Activated CD4-positive, CD25-positive, alpha-beta regulatory T cell treated with anti-CD3 and anti-CD28 coated beads, Interleukin-2, amount 50 U/mL, for 16 hours (primary cell): ENCODE results near the gene TMEM59L.

Experiments used
- DNase-seq: peaks from one replicate; pipeline ENCODE4 v3.0.0-alpha.2; 2020; ENCODE audit warnings: low read depth, low spot score

Gene TMEM59L

DNA sequence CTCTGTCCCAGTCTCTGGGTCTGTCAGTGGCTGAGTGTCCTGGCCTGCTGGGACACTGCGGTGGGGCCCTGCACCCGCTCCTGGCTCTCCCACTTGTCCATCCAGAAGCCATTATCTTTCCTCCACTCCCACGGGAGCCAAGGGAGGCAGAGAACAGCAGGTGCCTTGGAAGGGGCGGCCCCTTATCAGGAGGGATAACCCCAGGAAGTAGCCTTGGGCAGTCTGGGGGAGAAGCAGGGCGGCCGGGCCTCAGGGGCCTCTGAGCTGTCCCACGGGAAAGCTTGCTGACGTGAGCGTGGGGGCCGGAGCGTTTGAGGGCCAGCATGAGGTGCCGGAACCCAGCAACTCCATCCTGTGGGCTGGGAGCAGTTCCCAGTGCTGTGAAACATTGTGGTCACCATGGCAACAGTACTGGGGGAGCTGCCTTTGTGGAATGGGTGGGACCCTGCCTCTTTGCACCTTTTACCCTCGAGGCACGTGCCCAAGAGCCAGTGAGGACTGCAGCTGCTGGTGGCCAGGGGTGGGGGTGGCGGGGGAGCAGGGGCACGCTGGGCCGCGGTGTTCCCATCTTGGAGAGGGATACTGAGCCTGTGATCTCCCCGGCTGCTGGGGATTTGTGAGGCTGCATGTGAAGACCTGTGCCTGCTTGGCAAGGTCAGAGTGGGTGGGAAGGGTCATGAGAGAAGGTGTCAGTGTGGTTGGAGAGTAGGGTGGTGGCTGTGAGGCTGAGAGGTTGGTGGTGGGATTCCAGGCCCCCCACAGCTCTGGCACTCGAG lies 45.1 kb downstream of the TMEM59L start:
- DNase-seq: no peak

DNA sequence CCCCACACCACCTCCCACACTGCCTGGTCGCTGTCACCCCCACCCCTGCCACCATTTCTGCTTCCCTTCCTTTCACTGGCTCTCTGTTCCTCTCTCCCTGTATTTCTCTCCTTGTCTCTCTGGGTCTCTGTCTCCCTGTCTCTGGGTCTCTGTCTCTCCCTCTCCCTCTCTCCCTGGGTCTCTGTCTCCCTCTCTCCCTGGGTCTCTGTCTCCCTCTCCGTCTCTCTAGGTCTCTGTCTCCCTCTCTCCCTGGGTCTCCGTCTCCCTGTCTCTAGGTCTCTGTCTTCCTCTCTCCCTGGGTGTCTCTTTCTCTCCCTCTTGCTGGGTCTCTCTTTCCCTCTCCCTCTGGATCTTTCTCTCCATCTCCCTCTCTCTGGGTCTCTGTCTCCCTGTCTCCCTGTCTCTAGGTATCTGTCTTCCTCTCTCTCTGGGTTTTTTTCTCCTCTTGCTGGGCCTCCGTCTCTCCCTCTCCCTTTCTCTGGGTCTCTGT lies 45.7 kb downstream of the TMEM59L start:
- no peak for DNase-seq

DNA sequence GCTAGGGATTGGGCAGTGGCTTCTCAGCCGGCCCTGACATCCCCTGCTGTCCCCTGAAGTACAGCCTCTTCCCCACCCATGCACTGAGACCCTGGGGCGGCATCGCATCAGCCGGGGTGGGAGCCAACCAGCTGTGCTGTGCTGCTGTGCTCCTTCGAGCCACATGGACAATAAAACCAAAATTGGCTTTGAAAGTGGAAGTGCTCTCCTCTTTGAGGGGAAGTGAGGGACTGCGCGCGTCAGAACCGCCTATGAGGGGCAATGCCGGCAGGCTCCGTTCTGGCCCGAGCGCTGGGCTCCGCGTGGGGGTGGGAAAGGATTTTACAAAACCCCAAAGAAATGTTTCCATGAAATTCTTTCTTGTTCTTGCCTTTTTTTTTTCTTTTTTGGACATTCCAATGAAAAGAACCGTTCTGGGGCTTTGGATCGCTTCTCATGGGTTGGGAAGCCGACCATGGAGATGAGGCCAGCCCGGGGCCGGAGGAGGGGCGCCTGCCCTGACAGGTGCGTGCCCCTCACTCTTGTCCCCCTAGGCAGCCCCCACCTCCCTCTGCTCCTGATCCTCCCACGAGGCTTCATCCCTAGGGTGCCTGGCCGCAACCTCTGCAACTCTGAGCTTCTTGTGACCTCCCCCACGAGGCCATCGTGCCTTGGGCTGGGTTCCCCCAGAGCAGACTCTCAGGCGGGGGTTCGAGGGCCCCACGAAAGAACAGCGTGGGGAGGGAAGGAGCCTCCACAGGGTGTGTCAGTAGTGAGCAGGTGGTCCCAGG lies 46.8 kb downstream of the TMEM59L start:
- DNase-seq: no peak

DNA sequence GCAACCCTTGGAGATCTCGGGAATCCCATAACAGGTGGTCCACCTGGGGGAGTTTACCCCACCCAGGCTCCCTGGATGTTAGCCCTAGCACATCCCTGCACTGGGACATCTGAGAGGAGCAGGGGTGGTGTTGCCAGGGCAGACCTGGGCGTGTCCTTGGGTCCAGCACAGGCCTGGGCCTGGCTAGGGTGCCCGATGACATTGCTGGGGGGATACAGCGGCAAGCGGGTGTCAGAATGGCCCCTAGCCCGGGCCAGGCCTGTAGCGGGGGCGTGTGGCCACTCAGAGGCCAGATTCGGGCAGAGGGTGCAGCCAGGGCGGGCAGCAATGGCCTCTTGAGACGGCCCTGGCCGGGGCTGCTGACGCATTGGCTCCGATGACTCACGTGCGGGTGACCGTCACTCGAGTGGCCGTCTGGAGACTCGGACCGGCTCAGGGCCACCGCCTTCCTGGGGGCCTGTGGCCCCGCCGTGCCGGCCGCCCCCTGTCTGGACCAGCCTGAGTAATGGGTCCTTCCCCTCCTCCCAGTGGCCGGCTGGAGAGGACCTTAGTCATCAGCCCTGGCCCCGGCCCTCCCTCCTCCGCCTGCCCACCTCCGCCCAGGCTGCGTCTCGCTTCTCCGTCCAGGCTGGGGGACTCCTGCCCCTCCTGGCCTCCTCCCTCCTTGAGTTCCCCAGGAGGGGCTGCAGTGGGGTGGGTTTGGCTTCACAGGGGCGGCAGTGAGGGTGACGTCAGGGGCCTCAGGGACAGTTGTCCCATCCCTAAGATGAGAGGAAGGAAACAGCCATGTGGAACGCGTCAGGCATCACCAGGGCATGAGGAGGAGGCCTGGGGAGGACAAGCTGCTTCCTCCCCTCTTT lies 47.6 kb downstream of the TMEM59L start:
- no peak for DNase-seq

DNA sequence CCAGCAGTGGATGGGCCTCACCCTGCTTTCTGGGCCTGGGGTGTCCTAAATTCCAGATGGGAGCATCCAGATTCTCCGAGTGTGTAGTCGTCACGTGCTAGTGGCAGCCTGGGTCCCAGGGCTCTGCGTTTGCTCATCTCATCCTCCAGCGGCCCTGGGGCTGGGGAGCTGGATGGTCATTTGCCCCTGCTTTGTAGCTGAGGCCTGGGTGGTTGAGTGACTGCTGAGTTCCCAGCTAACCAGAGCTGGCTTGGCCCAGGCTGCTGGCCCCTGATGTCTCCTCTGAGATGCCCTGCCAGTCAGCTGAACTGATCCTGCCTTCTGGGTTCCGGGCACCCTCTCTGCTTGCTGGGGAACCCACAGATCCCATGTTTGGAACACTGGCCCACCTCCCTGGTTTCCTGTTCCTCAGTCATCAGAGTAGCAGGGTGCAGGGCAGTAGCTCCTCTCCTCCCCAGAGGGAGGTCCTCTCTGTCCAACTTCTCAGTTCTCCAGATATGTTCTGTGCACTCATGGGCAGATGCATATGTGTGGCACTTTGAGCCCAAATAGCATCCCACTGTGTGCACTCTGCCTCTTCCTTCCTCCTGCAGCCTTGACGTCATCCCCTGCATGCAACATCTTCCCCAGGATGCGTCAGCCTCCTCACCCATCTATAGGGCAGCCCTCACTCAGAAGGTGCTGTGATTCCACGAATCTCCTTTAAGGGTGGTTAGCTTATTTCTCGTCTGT lies 48.4 kb downstream of the TMEM59L start:
- no peak for DNase-seq

DNA sequence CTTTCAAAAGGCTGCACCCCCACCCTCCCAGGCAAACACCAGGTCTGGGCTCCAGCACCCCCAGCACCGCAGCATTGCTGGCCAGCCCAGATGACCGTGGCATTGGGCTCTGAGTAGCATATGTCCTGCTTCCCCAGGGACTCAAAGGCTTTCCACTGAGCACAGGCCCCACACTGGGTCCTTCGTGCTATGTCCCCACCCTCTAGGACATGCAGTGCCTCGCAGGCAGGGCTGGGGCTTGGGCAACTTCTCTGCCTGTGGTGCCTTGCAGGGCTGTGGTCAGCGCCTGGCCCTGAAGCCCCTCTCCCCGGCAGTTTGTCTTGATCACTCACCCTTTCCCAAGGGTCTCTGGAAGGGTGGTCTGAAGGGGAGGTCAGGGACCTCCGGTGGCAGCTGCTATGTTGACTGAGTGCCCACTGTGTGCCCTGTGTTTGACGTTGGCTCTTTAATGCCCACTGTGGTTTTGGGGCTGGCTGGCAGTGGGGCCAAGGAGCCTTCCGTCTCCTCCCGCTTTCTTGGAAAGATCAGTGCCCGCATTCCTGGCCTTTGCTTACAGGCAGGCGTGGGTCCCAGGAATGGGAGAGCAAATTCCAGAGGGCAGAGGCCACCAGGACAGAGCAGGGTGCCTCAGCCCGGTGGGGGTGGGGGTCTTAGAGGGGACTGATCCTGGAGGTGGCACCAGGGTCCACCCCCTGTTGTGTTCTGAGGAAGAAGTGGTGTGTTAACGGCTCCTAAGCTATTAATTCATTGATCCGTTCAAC lies 50.5 kb downstream of the TMEM59L start:
- DNase-seq: no peak

DNA sequence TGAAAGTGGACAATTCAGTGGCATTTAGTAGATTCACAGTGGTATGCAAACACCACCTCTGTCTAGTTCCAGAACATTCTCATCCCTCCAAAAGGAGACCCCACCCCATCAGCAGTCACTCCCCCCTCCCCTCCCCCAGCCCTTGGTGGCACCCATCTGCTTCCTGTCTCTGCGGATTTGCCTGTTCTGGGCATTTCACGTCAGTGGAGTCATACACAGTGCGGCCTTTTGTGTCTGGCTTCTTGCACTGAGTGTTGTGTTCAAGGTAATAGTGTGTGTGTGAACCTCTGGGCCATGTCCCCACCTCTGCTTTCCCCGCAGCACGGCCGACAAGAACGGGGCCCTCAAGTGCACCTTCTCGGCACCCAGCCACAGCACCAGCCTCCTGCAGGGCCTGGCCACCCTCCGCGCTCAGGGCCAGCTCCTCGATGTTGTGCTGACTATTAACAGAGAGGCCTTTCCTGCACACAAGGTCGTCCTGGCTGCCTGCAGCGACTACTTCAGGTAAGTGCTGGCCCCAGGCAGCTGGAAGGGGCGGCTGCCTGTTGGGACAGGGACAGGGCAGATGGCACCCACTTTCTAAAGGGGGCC lies 51.4 kb downstream of the TMEM59L start:
- DNase-seq: no peak

DNA sequence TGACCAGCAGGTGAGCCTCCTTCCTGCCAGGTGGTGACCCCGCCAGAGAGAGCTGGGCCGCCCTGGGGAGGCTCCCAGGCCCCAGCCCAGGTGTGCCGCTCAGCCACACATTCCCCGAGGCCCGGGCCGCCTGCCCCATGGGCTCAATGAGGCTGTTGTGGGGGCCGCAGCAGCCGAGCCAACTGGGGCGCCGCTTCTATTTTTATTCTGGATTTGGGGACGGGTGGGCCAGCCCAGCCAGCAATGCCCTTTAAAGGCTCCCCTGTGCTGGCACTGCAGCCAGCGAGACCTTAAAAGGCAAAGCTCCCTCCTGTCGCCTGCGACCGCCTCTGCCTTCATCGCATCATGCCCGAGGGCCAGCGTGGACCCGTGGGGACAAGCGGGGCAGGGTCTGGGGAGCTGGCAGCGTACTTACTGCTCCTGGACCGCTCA lies 53.1 kb downstream of the TMEM59L start:
- no peak for DNase-seq

DNA sequence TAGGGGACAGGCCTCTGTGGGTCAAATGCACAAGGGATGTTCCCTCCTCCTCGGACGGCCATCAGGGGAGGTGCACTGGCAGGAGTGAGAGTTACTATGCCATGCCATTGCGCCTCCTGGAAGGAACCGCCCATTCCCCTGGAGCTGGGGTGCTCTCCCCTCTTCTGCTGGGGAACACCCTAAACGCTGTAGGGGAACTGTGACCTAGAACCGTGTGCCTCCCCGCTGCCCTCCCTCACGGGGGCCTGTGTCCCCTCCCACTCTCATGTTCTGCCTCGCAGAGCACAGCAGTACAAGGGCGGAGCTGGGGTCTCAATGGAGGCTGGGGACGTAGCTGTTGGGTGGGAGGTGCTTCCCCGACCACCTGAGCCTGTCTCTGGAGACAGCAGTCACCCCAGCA lies 53.6 kb downstream of the TMEM59L start:
- no peak for DNase-seq

DNA sequence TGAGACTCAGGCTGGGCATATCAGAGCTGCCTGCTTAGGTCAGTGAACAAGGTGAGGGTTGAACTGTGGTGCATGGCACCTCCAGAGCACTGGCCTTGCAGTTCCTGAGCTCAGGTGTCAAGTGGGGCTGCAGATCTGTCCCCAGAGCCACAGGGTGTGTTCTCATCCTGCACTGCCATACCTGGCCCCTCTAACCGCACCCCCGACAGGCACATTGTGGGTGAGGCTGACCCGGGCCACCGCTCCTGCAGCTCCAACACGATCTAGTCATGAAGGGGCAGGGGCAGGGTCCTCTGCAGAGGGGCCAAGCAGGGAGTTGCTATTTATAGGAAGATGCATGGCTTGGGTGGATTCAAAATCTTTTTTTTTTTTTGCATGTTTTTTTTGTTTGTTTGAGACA lies 54.1 kb downstream of the TMEM59L start:
- no peak for DNase-seq

DNA sequence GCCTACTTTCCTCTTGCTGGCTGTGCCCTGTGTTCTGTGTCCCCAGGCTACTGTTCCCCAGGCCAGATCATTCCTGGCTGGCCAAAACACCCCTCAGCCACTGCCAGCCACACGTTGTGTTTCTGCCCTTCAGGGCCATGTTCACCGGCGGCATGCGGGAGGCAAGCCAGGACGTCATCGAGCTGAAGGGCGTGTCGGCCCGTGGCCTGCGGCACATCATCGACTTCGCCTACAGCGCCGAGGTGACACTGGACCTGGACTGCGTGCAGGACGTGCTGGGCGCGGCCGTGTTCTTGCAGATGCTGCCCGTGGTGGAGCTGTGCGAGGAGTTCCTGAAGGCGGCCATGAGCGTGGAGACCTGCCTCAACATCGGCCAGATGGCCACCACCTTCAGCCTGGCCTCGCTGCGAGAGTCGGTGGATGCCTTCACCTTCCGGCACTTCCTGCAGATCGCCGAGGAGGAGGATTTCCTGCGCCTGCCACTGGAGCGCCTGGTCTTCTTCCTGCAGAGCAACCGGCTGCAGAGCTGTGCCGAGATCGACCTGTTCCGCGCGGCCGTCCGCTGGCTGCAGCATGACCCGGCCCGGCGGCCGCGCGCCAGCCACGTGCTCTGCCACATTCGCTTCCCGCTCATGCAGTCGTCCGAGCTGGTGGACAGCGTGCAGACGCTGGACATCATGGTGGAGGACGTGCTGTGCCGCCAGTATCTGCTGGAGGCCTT lies 55.0 kb downstream of the TMEM59L start:
- DNase-seq: no peak

DNA sequence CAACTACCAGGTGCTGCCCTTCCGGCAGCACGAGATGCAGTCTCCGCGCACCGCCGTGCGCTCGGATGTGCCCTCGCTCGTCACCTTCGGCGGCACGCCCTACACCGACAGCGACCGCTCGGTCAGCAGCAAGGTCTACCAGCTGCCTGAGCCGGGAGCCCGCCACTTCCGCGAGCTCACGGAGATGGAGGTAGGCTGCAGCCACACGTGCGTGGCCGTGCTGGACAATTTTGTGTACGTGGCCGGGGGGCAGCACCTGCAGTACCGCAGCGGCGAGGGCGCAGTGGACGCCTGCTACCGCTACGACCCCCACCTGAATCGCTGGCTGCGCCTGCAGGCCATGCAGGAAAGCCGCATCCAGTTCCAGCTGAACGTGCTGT lies 55.6 kb downstream of the TMEM59L start:
- DNase-seq: no peak

DNA sequence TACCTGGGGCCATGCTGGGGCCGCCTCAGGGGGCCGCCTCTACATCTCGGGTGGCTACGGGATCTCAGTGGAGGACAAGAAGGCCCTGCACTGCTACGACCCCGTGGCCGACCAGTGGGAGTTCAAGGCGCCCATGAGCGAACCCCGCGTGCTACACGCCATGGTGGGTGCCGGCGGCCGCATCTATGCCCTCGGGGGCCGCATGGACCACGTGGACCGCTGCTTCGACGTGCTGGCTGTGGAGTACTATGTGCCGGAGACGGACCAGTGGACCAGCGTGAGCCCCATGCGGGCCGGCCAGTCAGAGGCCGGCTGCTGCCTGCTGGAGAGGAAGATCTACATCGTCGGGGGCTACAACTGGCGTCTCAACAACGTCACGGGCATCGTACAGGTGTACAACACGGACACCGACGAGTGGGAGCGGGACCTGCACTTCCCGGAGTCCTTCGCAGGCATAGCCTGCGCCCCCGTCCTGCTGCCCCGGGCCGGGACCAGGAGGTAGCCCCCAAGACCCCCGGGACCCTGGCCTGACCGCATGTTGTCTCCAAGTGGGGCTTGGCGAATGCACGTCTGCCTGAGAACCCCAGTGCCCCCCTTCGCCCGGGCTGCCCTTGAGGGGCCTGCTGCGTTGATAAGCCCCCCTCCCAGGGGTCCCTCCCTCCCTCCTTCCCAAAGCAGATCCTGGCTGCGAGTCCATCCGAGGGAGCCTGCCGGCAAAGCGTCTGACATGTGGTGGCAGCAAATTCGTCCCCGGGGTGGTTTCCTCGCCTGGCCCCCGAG lies 56.3 kb downstream of the TMEM59L start:
- no peak for DNase-seq

DNA sequence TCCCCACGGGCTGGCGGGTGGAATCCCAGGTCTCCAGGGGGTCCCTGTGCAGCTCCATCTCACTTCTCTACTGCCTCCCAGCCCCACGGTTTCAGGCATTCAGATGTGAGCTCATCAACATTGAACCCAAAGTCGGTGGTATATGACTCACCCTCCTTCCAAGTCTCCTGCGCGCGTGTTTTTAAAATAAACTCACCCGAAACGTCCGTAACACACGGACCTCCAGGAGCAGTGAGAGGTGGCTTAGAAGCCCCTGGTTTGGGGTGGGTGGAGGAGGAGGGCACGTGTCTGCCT lies 56.8 kb downstream of the TMEM59L start:
- no peak for DNase-seq

DNA sequence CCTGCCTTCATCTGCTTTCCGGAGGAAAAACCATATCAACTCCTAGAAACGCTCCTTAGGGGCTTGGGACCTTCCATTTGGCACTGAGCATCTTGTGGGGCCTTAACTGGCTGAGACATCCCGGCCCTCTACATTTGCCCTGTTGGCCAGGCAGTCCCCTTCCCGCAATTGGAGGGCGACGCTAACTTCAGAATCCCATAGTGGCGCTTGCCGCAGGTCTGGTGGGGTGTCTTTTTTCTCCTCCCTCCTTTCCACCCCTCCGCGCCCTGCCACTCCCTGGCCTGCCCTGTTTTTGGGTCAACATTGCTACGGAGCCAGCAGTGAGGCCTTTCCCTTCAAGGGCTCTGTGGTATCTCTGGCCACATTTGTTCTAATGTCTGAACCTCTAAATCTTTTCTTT lies 57.2 kb downstream of the TMEM59L start:
- DNase-seq: no peak

DNA sequence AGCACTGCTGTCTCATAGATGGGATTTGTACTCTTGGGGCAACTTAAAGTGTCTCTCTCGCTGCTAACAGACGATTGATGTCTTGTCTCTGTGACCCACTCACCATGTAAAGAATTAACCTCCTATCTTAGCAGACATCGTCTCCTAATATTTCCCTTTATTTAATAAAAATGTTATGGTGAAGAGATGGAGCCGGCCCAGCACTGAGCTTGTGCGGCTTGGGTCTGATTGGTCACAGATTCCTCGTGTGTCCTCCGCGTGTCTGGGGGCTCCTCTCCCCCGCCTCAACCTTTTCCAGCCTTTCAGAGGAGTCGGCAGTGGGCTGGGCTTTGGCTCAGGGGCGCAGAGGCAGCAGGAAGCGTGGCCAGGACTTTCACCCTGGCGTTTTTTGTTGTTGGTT lies 57.6 kb downstream of the TMEM59L start:
- DNase-seq: no peak
